B cell (primary cell): Measurements from ENCODE around the gene CHIA. TPM values are rescaled to one million over a fixed set of nuclear protein-coding genes. Genes with fewer than 3 reads are reported as not detected.

Experiments
- ATAC-seq: fragments of 200-7000 bp; cut with Tn5 transposase; one replicate; pipeline ENCODE4 v1.10.0; 2021; ENCODE audit warnings: low read depth, mild to moderate bottlenecking, moderate number of reproducible peaks, moderate library complexity
- CTCF ChIA-PET: fragments of 350-600 bp; sonication (Branson Sonifier 250); formaldehyde crosslinking; loops from one replicate; lab custom pipeline; 2021; ENCODE audit warnings: antibody characterized with exemption, inconsistent platforms; lab: Charles Lee
- POLR2A ChIA-PET: fragments of 350-600 bp; sonication (Branson Sonifier 250); formaldehyde crosslinking; loops from one replicate; lab custom pipeline; 2021; ENCODE audit warnings: antibody characterized with exemption; lab: Charles Lee
- DNase-seq: peaks from one replicate; pipeline ENCODE4 v3.0.0; 2013
- H2AFZ ChIP-seq: 2 replicates; pipeline ENCODE4 v1.6.1; 2012; ENCODE audit warnings: mild to moderate bottlenecking, low read depth, low read length; ENCODE audit not compliant: insufficient read depth, poor library complexity, severe bottlenecking
- H3K27ac ChIP-seq, 2 donors: 1 replicate in 1 of 2; 2 replicates in 1 of 2; pipeline ENCODE4 v1.5.1; 2012 to 2013; ENCODE audit warnings: low read length in 2 of 2, mild to moderate bottlenecking in 2 of 2, moderate library complexity in 1 of 2
- H3K27me3 ChIP-seq, 4 experiments: fragments of 200-600 bp in 1 of 4; sonication (generic) in 1 of 4; replicated peaks in 1 of 4; 1 replicate in 2 of 4; 2 replicates in 2 of 4; pipeline versions ENCODE4 v1.6.1 to v1.7.0; 2013 to 2016; ENCODE audit warnings: low read length in 3 of 4, mild to moderate bottlenecking in 2 of 4, mixed read lengths in 1 of 4, moderate library complexity in 1 of 4; ENCODE audit not compliant: insufficient read depth in 4 of 4, control insufficient read depth in 3 of 4; ENCODE audit errors: control extremely low read depth in 1 of 4
- H3K36me3 ChIP-seq, 2 experiments: replicated peaks in 1 of 2; 1 replicate in 1 of 2; 2 replicates in 1 of 2; pipeline versions ENCODE4 v1.6.1 to v1.7.1; 2013; ENCODE audit warnings: low read length in 1 of 2; ENCODE audit not compliant: insufficient read depth in 2 of 2, control insufficient read depth in 1 of 2; ENCODE audit errors: control extremely low read depth in 1 of 2, extremely low read depth in 1 of 2
- H3K4me1 ChIP-seq, 2 donors: fragments of 200-600 bp in 1 of 2; sonication (generic) in 1 of 2; 1 replicate in 1 of 2; 2 replicates in 1 of 2; pipeline versions ENCODE4 v1.5.1 to v1.6.1; 2013 to 2017; ENCODE audit warnings: low read length in 2 of 2; ENCODE audit not compliant: control insufficient read depth in 2 of 2, insufficient read depth in 2 of 2
- H3K4me2 ChIP-seq: replicated peaks from 2 replicates; pipeline ENCODE3; 2012; ENCODE audit warnings: mild to moderate bottlenecking, low read depth, low read length; ENCODE audit not compliant: poor library complexity, severe bottlenecking
- H3K4me3 ChIP-seq, 5 experiments: fragments of 200-600 bp in 1 of 5; sonication (generic) in 1 of 5; 1 replicate in 3 of 5; 2 replicates in 2 of 5; pipeline versions ENCODE4 v1.5.1 to v1.7.0; 2011 to 2016; ENCODE audit warnings: low read length in 4 of 5, mild to moderate bottlenecking in 4 of 5, low read depth in 2 of 5, control low read depth in 1 of 5, moderate library complexity in 1 of 5; ENCODE audit not compliant: insufficient read depth in 1 of 5; ENCODE audit errors: control extremely low read depth in 1 of 5, extremely low read depth in 1 of 5
- H3K79me2 ChIP-seq: fragments of 200-600 bp; sonication (generic); one replicate; pipeline ENCODE4 v1.6.0; 2016; ENCODE audit warnings: low read length; ENCODE audit not compliant: control insufficient read depth, insufficient read depth
- H3K9ac ChIP-seq: fragments of 200-600 bp; sonication (generic); 2 replicates; pipeline ENCODE4 v1.6.1; 2017; ENCODE audit warnings: mild to moderate bottlenecking, low read length, moderate library complexity
- H3K9me3 ChIP-seq, 3 donors: one replicate each; pipeline versions ENCODE4 v1.6.1 to v1.7.1; 2013; ENCODE audit warnings: low read length in 2 of 3; ENCODE audit not compliant: control insufficient read depth in 2 of 3, insufficient read depth in 1 of 3; ENCODE audit errors: control extremely low read depth in 1 of 3
- H4K20me1 ChIP-seq: 2 replicates; pipeline ENCODE4 v1.6.0; 2012; ENCODE audit warnings: mild to moderate bottlenecking, low read length; ENCODE audit not compliant: insufficient read depth, control insufficient read depth, poor library complexity, severe bottlenecking
- H3K27ac Mint-ChIP-seq: one replicate; pipeline ENCODE4 v1.8.0; 2021; ENCODE audit warnings: mixed read lengths
- H3K27me3 Mint-ChIP-seq: one replicate; pipeline ENCODE4 v1.8.0; 2021; ENCODE audit warnings: mixed read lengths
- H3K4me1 Mint-ChIP-seq: one replicate; pipeline ENCODE4 v1.8.0; 2021; ENCODE audit warnings: mixed read lengths
- H3K4me3 Mint-ChIP-seq: one replicate; pipeline ENCODE4 v1.8.0; 2021; ENCODE audit warnings: mixed read lengths
- H3K9me3 Mint-ChIP-seq: one replicate; pipeline ENCODE4 v1.8.0; 2022; ENCODE audit warnings: mixed read lengths; ENCODE audit not compliant: insufficient read depth
- EZH2 ChIP-seq: IDR thresholded peaks from 2 replicates; pipeline ENCODE4 v1.6.1; 2012; ENCODE audit warnings: borderline replicate concordance, low read depth, mild to moderate bottlenecking, moderate library complexity, low read length; ENCODE audit not compliant: insufficient read depth, poor library complexity, severe bottlenecking
- WGBS: methylation state at CpG from one replicate; pipeline ENCODE4 v1.1.5; 2013; ENCODE audit warnings: missing lambda C conversion rate; ENCODE audit not compliant: insufficient coverage; 5-methylcytosine and 5-hydroxymethylcytosine counted together
- intact Hi-C: fragments of 100-400 bp; cut with micrococcal nuclease; formaldehyde crosslinking; loops from one replicate; pipeline ENCODE4 v1.10.0; 2022
- polyA plus RNA-seq: library from polyadenylated mRNA; depleted of rRNA; stranded (reverse); fragments of >200 nt; gene quantifications from 2 replicates; pipeline ENCODE4 v1.2.3, GENCODE V29; 2012
- total RNA-seq, 2 donors: library from RNA; stranded (reverse); fragments of 120-200 nt in 1 of 2; gene quantifications; 1 replicate in 1 of 2; 2 replicates in 1 of 2; pipeline versions ENCODE4 v1.2.3 to v1.2.4, GENCODE V29; 2013 to 2022
- TF ChIP-seq, protein P1 (sequence below): fragments of 200-600 bp; IDR thresholded peaks from one replicate; pipeline ENCODE4 v1.8.0; 2022; ENCODE audit warnings: antibody characterized with exemption, mild to moderate bottlenecking

CHIA gene
- total and polyA plus RNA-seq, 2 donors (not counting 1 experiment from before 2014, with no cell fraction given) = not detected

DNA sequence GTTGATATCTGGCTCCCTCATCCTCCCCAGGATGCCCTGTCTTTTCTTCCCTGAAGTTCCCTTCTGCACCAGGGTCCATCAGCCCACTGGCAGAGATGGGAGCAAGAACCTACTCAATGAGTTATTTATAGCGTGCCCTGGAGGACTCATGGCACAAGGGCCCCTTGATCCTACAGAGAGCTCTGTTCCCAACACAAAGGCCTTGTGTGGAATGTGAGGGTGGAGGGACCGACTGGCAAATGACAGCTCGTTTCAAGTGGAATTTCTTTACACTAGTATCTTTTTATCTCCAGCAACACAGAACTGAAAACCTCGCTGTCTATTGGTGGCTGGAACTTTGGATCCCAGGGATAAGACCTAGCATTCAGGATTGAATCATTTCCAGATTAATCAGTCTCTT lies 40.7 kb upstream of the CHIA start:
- H3K9me3 ChIP-seq = no peaks in the 10 kb centered on the region
- no peaks in the 10 kb centered on the region for H3K79me2 ChIP-seq
- Mint-ChIP-seq H3K27ac (no peak overlapping the region), H3K9me3 (no peaks in the 10 kb centered on the region), H3K27me3 (no peaks in the 10 kb centered on the region), H3K4me1 (no peaks in the 10 kb centered on the region), H3K4me3 (no peak overlapping the region)
- no peaks in the 10 kb centered on the region for H4K20me1 ChIP-seq
- intact Hi-C loops = no loop called here
- H3K9ac ChIP-seq = no peak overlapping the region
- POLR2A ChIA-PET = no interaction called here
- CTCF ChIA-PET = interaction anchor here (0.6 kb wide), 1 partner anchor 22 kb away, joined by 3 read pairs; the partner anchor contains the start of gene CHI3L2
- no peak overlapping the region for H3K4me2 ChIP-seq
- H3K27ac ChIP-seq = no peak overlapping the region
- peaks cover 0 to 2% of the 10 kb centered on the region in 2 experiments for H3K36me3 ChIP-seq
- H3K27me3 ChIP-seq = no peaks in the 10 kb centered on the region
- ATAC-seq (no peak), DNase-seq (no peak)
- H3K4me3 ChIP-seq = no peak overlapping the region
- TF ChIP-seq EZH2 = no peak
- TF ChIP-seq, protein P1, sequence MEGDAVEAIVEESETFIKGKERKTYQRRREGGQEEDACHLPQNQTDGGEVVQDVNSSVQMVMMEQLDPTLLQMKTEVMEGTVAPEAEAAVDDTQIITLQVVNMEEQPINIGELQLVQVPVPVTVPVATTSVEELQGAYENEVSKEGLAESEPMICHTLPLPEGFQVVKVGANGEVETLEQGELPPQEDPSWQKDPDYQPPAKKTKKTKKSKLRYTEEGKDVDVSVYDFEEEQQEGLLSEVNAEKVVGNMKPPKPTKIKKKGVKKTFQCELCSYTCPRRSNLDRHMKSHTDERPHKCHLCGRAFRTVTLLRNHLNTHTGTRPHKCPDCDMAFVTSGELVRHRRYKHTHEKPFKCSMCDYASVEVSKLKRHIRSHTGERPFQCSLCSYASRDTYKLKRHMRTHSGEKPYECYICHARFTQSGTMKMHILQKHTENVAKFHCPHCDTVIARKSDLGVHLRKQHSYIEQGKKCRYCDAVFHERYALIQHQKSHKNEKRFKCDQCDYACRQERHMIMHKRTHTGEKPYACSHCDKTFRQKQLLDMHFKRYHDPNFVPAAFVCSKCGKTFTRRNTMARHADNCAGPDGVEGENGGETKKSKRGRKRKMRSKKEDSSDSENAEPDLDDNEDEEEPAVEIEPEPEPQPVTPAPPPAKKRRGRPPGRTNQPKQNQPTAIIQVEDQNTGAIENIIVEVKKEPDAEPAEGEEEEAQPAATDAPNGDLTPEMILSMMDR = no peak
- WGBS = 100% methylated on average over 1 of the region's 4 CpGs
- no peak overlapping the region for H2AFZ ChIP-seq
- H3K4me1 ChIP-seq = no peaks in the 10 kb centered on the region

DNA sequence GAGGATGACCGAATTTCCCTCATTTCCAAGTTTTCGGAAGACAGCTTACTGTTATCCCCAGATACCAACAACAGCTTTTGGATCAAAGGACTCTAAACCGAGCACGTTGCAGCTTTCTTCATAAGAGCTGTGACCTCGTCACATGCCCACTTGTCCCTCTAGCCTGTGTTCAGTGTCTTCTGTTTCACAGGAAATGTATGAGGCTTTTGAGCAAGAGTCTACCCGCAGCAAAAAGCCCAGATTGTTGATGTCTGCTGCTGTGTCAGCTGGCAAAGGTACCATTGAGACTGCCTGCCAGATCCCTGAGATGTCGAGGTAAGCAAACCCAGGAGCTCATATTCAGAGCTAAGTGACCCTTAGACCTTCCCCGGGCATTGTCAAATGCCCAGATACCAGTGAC lies 39.1 kb upstream of the CHIA start:
- Histone ChIP-seq H3K27me3 (no peaks in the 10 kb centered on the region), H3K9ac (no peak overlapping the region), H3K4me3 (no peak overlapping the region), H3K27ac (no peak overlapping the region), H2AFZ (no peak overlapping the region), H3K36me3 (no peaks in the 10 kb centered on the region), H3K4me1 (no peaks in the 10 kb centered on the region), H3K79me2 (no peaks in the 10 kb centered on the region), H3K4me2 (no peak overlapping the region), H3K9me3 (no peaks in the 10 kb centered on the region), H4K20me1 (no peaks in the 10 kb centered on the region)
- Mint-ChIP-seq H3K27ac (no peak overlapping the region), H3K27me3 (peaks cover 7% of the 10 kb centered on the region), H3K4me3 (no peak overlapping the region), H3K4me1 (no peaks in the 10 kb centered on the region), H3K9me3 (no peaks in the 10 kb centered on the region)
- WGBS = 84% methylated on average over 4 of the region's 8 CpGs
- TF ChIP-seq EZH2 = no peak
- TF ChIP-seq, protein P1 = no peak
- POLR2A ChIA-PET = no interaction called here
- CTCF ChIA-PET = interaction anchor here (1.5 kb wide), 1 partner anchor 15 kb away, joined by 3 read pairs; no protein-coding TSS in a partner anchor
- no peak for ATAC-seq
- intact Hi-C loops = no loop called here
- DNase-seq = no peak
